ENCODE results near the gene CMBL.

DNA sequence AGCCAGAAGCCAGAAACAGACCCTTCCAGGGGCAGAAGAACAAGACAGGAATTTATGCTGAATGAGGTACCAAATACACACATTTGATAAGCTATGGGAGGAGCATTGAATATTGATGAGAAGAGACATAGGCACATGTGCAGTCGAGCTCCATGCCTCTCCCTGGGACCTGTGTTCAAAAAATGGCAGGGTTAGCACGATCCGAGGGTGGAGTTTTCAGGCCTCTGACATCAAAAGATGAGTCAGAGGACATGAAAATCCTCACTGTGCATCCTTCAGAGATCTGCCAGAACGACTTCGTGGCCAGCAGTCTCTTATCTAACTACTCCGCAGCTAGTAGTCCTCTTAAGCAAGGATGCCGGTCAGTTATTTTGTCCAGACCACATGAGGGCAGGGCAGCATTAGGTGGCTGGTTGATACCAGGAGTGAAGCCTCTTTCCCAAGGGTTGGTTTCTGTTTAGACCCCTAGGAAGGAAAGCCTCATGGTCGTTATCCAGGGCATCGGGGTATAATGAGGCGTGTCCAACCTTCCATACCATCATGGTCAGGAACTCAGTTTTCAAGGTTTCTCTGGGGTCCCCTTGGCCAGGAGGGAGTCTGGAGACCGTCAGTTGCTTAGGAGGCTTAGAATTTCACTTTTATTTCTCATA lies 11.6 kb upstream of the CMBL start:
- TF ChIP-seq, protein P1, sequence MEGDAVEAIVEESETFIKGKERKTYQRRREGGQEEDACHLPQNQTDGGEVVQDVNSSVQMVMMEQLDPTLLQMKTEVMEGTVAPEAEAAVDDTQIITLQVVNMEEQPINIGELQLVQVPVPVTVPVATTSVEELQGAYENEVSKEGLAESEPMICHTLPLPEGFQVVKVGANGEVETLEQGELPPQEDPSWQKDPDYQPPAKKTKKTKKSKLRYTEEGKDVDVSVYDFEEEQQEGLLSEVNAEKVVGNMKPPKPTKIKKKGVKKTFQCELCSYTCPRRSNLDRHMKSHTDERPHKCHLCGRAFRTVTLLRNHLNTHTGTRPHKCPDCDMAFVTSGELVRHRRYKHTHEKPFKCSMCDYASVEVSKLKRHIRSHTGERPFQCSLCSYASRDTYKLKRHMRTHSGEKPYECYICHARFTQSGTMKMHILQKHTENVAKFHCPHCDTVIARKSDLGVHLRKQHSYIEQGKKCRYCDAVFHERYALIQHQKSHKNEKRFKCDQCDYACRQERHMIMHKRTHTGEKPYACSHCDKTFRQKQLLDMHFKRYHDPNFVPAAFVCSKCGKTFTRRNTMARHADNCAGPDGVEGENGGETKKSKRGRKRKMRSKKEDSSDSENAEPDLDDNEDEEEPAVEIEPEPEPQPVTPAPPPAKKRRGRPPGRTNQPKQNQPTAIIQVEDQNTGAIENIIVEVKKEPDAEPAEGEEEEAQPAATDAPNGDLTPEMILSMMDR (IDR thresholded peaks at IDR 0.05) = no peak
- TF ChIP-seq POLR2A (IDR thresholded peaks at IDR 0.05) = no peak
